Measurements from ENCODE around the gene SLAMF6.

The SLAMF6 gene

DNA sequence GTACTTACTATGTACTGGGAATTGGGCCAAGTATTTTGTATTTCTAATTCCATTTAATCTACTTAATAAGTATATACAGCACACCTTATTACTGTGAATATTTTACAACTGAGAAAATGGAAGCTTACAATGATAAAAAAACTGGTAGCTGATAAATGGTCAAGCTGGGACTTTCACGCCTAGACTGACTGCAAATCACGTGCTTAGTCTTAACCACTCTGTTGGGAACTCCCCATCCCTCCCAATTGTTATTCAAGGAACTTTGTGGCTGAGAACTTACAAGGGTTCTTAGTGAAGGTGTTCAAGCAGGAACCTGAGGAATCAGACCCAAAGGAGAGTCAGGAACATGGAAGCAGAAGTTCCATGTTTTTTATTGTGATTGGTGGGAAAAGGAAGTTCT, 29.4 kb upstream of the SLAMF6 start:
- H3K27me3 ChIP-seq (ENCODE audit: insufficient read depth, low read length) = no peaks in the 10 kb centered on the region
- no peaks in the 10 kb centered on the region for H3K4me1 ChIP-seq (ENCODE audit: insufficient read depth, low read length)
- H3K4me3 ChIP-seq (ENCODE audit: low read length) = no peak overlapping the region
- no peaks in the 10 kb centered on the region for H3K36me3 ChIP-seq (ENCODE audit: insufficient read depth, low read length)
- H3K9me3 ChIP-seq (ENCODE audit: low read length) = no peaks in the 10 kb centered on the region
- H2AFZ ChIP-seq (ENCODE audit: low read depth, low read length) = no peak overlapping the region

DNA sequence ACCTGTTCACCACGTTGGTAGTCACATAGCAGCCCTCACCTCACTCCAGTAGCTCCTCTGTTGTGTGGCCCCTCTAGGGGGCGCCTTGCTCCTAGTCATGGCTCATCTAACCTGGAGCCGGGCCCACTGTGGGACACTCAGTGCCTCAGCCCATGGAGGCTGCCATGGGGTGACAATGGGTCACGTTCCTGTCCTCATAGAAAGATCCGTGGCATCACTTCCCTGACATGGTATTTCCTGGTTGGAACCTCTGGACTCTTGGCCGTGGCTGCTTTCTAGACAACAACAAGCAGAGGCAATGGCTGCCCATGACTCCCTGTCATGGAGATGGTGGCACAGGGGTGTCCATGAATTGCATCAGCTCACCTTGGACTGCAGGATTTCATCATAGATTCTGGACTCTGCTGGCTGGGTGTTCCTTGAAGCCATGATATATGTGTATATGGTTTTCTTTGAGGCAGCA, 27.5 kb upstream of the SLAMF6 start:
- Histone ChIP-seq H3K4me1 (ENCODE audit: insufficient read depth, low read length) (no peaks in the 10 kb centered on the region), H3K36me3 (ENCODE audit: insufficient read depth, low read length) (no peaks in the 10 kb centered on the region), H3K27me3 (ENCODE audit: insufficient read depth, low read length) (no peaks in the 10 kb centered on the region), H3K4me3 (ENCODE audit: low read length) (no peak overlapping the region), H2AFZ (ENCODE audit: low read depth, low read length) (no peak overlapping the region), H3K9me3 (ENCODE audit: low read length) (no peaks in the 10 kb centered on the region)

DNA sequence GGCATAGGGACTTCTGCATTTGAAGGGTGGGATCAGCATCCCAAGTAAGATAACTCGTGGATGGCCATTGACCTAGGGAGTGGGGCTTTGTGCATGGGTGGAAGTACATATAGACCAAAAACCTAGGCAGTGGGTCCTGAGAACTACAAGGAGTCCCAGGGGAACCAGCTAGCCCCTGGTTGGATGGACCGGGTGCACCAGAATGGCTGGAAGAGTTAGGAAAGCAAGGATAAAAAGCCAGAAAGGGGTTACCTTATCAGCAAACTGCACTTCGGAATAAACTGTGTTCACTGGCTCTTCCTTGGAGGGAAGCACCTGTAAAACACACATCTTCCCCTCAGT, 26.6 kb upstream of the SLAMF6 start:
- H3K9me3 ChIP-seq (ENCODE audit: low read length) = no peaks in the 10 kb centered on the region

DNA sequence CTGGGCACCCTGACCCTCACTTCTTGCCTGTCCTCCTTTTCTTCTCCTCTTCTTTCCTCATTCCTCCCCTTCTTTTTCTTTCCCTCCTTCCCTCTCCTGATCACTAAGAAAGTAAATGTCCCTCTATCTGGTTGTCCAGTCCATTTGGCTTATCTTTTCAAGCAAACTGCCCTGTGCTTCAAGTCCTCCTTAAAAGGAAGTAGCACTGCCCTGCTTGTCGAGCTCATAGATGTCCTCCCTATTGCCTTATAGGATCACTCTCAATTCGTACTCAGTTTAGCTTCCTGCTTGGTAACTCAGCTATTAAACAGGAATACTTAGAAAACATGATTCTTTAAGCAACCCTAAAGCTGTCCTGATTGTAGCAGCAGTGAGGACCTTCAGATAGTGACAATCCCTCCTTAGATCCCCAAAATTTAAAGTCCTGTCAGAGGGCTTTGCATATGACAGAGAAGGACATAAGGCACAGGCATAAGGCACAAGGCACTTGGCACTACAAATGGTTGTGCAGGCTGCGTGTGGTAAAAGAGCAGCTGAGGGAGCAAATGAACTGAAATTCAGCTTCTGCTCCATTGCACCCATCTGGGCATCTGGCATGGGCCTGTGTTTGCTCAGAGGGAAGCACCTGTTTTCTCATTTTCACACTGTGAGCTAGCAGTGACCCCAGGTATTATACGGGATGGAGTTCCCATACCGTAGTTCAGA, 26.1 kb upstream of the SLAMF6 start:
- H2AFZ ChIP-seq (ENCODE audit: low read depth, low read length) = no peak overlapping the region
- H3K4me3 ChIP-seq (ENCODE audit: low read length) = no peak overlapping the region
- H3K4me1 ChIP-seq (ENCODE audit: insufficient read depth, low read length) = no peaks in the 10 kb centered on the region
- no peaks in the 10 kb centered on the region for H3K27me3 ChIP-seq (ENCODE audit: insufficient read depth, low read length)
- H3K36me3 ChIP-seq (ENCODE audit: insufficient read depth, low read length) = no peaks in the 10 kb centered on the region
- no peaks in the 10 kb centered on the region for H3K9me3 ChIP-seq (ENCODE audit: low read length)

More for the DNA sequence above, 26.6 kb upstream of the SLAMF6 start:
- no peaks in the 10 kb centered on the region for H3K4me1 ChIP-seq (ENCODE audit: insufficient read depth, low read length)
- H3K4me3 ChIP-seq (ENCODE audit: low read length) = no peak overlapping the region
- no peaks in the 10 kb centered on the region for H3K36me3 ChIP-seq (ENCODE audit: insufficient read depth, low read length)
- no peaks in the 10 kb centered on the region for H3K27me3 ChIP-seq (ENCODE audit: insufficient read depth, low read length)
- no peak overlapping the region for H2AFZ ChIP-seq (ENCODE audit: low read depth, low read length)

DNA sequence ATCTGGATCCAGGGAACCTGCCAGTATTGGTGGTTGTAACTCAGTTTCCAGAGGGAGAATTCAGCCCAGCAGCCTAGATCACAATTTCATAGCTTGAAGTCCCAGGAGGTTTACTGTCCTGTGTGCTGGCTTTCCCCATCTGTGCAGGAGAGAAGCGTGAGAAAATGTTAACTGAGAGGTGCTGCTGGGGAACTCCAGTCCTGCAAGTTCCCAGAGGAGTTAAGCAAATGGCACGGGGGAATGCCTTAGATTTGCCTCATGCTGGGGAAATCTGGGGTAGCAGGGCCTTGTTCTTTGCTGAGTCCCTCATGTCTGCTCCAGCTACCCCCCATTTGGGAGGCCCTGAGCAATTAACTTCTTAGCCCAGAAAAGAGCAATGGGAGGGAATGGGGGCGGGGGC, 25.1 kb upstream of the SLAMF6 start:
- H3K9me3 ChIP-seq (ENCODE audit: low read length) = no peaks in the 10 kb centered on the region
- H3K27me3 ChIP-seq (ENCODE audit: insufficient read depth, low read length) = no peaks in the 10 kb centered on the region
- H3K36me3 ChIP-seq (ENCODE audit: insufficient read depth, low read length) = no peaks in the 10 kb centered on the region
- no peak overlapping the region for H3K4me3 ChIP-seq (ENCODE audit: low read length)
- H3K4me1 ChIP-seq (ENCODE audit: insufficient read depth, low read length) = no peaks in the 10 kb centered on the region
- H2AFZ ChIP-seq (ENCODE audit: low read depth, low read length) = no peak overlapping the region

DNA sequence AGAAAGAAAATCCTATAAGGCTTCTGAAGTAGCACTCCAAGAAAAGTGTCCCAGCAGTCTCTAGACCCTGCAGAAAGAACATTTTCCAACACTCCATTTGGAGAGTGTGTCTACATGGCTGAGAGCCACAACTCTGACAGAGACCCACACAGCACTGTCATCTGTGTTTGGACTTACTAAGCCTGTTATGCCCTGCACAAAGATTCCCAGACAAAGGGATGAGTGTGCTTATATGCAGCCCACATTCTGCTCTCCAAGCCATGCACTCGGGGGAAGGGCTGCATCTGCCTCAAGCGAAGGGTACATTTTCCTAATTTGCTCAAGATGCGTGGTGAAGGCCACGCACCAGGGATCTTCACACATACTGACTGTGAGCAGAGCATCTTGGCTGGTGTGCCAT, 24.4 kb upstream of the SLAMF6 start:
- Histone ChIP-seq H3K9me3 (ENCODE audit: low read length) (no peaks in the 10 kb centered on the region), H3K27me3 (ENCODE audit: insufficient read depth, low read length) (no peaks in the 10 kb centered on the region)

DNA sequence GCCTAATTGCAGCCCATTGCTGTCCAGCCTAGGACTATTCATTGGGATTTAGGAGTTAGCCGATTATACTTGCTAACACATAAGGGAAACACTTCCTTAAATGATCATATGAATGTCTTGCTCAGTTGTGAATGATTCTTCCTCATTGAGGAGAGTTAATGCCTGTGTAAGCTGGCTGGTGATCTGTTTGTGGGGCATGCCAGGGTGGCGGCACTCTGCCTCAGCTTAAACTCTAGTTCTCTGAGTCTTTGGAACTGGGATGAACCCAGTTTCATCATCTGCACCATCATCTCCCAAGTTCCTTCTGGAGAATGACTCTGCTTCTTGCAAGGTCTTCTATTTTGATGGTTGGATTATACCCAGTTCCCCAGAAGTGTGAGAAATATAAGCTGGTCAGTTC, 23.9 kb upstream of the SLAMF6 start:
- Histone ChIP-seq H3K36me3 (ENCODE audit: insufficient read depth, low read length) (no peaks in the 10 kb centered on the region), H2AFZ (ENCODE audit: low read depth, low read length) (no peak overlapping the region), H3K9me3 (ENCODE audit: low read length) (no peaks in the 10 kb centered on the region), H3K4me3 (ENCODE audit: low read length) (no peak overlapping the region), H3K4me1 (ENCODE audit: insufficient read depth, low read length) (no peaks in the 10 kb centered on the region), H3K27me3 (ENCODE audit: insufficient read depth, low read length) (no peaks in the 10 kb centered on the region)

More for the DNA sequence above, 24.4 kb upstream of the SLAMF6 start:
- H2AFZ ChIP-seq (ENCODE audit: low read depth, low read length) = no peak overlapping the region
- no peaks in the 10 kb centered on the region for H3K36me3 ChIP-seq (ENCODE audit: insufficient read depth, low read length)
- H3K4me3 ChIP-seq (ENCODE audit: low read length) = no peak overlapping the region
- H3K4me1 ChIP-seq (ENCODE audit: insufficient read depth, low read length) = no peaks in the 10 kb centered on the region

DNA sequence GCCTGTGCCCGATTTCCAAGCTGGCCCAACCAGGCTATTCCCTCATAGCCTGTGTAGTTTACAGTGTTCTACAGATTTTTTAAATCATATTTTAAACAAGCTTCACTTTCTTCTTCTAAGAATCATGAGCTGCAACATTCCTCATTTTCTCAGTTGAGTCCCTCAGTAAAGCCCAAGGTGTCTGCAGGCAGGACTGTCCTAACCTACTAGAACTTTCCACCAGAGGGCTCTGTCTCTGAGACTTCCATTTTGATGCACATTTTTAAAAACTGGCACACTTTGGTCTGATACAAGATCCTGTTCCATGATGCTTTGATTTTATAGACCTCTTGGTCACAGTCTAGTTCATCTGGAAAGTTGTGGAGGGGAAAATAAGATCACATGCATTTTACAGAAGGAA, 21.6 kb upstream of the SLAMF6 start:
- H3K4me1 ChIP-seq (ENCODE audit: insufficient read depth, low read length) = no peaks in the 10 kb centered on the region
- no peaks in the 10 kb centered on the region for H3K9me3 ChIP-seq (ENCODE audit: low read length)
- no peaks in the 10 kb centered on the region for H3K36me3 ChIP-seq (ENCODE audit: insufficient read depth, low read length)
- H2AFZ ChIP-seq (ENCODE audit: low read depth, low read length) = no peak overlapping the region
- no peak overlapping the region for H3K4me3 ChIP-seq (ENCODE audit: low read length)
- no peaks in the 10 kb centered on the region for H3K27me3 ChIP-seq (ENCODE audit: insufficient read depth, low read length)

DNA sequence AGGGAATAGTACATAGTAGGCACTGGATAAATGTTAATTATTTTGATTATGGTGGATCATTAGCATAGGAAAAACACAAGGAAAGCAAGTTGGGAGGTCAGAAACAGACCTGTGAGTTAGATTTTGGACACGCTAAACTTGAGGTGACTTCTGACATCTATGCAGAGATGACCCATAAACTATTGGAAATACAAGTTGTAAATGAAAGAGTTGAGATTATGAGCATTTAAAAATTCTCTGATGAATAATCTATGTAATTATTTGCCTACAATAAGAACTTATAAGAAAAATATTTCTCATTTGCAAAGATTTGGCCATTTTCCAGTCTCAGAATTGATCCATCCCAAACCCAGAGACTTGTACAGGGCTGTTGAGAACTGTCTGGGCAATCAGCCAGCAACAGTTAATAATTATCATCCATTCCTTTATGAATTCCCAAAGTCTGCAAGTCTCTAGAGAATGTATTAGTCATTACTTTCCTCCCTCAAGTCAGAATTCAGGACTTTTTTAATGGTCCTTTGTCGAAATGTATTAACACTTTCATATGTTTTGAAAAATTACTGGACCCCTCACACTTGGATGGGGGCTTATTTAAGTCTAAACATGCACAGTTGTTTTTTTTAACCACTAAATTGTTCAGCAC, 19.4 kb upstream of the SLAMF6 start:
- Histone ChIP-seq H2AFZ (ENCODE audit: low read depth, low read length) (no peak overlapping the region), H3K27me3 (ENCODE audit: insufficient read depth, low read length) (no peaks in the 10 kb centered on the region), H3K9me3 (ENCODE audit: low read length) (no peaks in the 10 kb centered on the region), H3K4me1 (ENCODE audit: insufficient read depth, low read length) (no peaks in the 10 kb centered on the region), H3K36me3 (ENCODE audit: insufficient read depth, low read length) (no peaks in the 10 kb centered on the region), H3K4me3 (ENCODE audit: low read length) (no peak overlapping the region)

DNA sequence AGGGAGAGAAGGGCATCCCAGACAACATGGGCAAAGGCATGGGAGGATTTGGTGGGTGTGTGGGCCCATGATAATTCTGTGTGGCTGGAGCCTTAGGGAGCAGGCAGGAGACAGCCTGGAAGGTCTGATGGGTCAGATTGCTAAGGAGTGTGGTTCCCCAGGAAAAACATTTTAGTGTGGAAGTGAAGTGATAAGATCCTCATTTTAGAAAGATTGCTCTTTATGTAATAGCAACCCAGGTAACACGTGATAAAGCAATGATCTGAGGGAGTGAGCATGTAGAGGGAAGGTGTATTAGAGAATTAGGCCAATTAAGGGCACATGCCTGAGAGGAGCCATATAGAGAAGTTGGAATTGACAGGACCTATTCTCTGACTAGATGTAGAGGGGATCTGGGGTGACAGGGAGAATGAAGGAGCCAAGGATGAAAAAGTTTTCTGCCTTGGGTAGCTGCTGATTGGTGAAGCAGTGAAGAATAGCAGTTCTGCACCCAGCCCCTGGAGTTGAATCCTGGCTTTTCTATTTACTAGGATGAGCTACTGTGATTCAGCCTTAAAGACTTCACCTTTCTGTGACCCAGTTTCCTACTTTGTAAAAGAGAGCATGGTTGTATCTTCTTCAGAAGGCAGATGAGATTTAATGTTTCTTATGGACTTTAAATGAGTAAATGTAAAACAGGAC, 18.7 kb upstream of the SLAMF6 start:
- Histone ChIP-seq H3K4me1 (ENCODE audit: insufficient read depth, low read length) (no peaks in the 10 kb centered on the region), H3K27me3 (ENCODE audit: insufficient read depth, low read length) (no peaks in the 10 kb centered on the region), H3K4me3 (ENCODE audit: low read length) (no peak overlapping the region), H3K9me3 (ENCODE audit: low read length) (no peaks in the 10 kb centered on the region), H2AFZ (ENCODE audit: low read depth, low read length) (no peak overlapping the region), H3K36me3 (ENCODE audit: insufficient read depth, low read length) (no peaks in the 10 kb centered on the region)

DNA sequence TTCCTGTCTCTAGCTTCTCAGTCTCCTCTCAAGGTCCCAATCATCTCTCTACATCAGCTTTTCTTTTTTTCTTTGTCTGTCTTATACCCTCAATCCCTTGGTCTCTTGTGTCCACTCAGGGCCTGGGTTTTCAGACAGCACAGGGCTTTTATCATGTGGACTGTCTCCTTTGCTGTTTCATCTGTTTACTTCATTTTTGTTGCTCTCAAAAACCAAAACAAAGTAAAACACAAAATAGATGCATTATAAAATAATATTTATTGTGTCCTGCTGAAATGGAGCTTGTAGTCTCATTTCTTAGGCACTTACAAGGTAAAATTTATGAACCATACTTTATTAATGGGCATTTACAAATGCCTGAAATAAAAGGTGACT, 17.8 kb upstream of the SLAMF6 start:
- H3K27me3 ChIP-seq (ENCODE audit: insufficient read depth, low read length) = no peaks in the 10 kb centered on the region
- no peaks in the 10 kb centered on the region for H3K4me1 ChIP-seq (ENCODE audit: insufficient read depth, low read length)
- no peaks in the 10 kb centered on the region for H3K36me3 ChIP-seq (ENCODE audit: insufficient read depth, low read length)
- H3K9me3 ChIP-seq (ENCODE audit: low read length) = no peaks in the 10 kb centered on the region
- H2AFZ ChIP-seq (ENCODE audit: low read depth, low read length) = no peak overlapping the region
- no peak overlapping the region for H3K4me3 ChIP-seq (ENCODE audit: low read length)

DNA sequence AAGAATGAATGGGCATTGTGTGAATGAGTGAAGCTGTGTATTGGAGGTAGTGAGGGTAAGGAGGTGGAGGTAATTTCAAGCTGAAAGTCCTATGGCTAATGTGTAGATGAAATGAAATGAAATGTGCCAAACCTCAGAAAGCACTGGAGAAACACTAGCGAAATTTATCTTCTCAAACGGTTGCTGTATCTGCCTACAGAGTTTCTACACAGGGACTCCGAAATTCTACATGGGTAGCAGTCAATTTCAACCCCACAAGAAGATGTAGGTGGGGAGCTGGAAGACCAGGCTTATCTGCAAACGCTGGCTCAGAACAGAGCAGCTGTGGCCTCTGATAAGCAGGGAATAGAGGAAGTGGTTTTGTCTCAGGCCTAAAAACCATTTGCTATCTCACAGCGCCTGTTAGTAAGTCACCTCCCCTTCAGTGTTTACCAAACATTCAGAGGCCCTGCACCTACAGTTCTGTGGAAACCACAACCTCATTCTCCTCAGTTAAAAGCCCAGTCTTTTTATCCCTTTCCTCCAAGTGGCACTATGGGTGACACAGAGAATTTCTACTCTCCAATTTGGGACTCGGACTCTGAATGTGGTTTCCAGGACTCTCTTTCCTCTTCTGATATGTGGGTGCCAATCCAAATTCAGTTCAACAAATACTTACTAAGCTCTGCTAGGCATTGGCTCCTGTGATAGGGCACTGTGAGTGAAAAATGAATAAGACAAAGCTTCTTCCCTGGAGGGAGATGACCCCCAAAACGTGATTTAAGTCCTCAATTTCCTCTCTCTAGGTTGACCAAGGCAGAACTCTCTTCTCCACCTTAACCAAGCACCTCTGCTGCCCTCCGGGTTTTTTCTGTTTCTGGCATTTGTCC, 17.2 kb upstream of the SLAMF6 start:
- Histone ChIP-seq H3K36me3 (ENCODE audit: insufficient read depth, low read length) (no peaks in the 10 kb centered on the region), H3K4me3 (ENCODE audit: low read length) (no peak overlapping the region), H3K27me3 (ENCODE audit: insufficient read depth, low read length) (no peaks in the 10 kb centered on the region)

DNA sequence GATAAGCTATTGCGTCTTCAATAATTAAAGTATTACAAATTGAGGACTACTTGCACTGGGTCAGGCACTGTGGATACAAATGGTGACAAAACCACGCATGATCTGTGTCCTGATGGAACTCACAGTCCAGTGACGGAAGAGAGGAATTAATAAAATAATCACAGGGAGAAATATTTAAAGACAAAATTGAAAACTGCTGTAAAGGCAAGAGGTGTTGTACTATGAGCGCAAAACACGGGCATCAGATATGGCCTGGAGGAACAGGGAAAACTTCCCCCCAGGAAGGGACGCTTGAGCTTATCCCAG, 16.6 kb upstream of the SLAMF6 start:
- peaks cover 2% of the 10 kb centered on the region for H3K9me3 ChIP-seq (ENCODE audit: low read length)
- H3K4me3 ChIP-seq (ENCODE audit: low read length) = no peak overlapping the region
- no peaks in the 10 kb centered on the region for H3K36me3 ChIP-seq (ENCODE audit: insufficient read depth, low read length)
- no peaks in the 10 kb centered on the region for H3K27me3 ChIP-seq (ENCODE audit: insufficient read depth, low read length)
- no peak overlapping the region for H2AFZ ChIP-seq (ENCODE audit: low read depth, low read length)
- no peaks in the 10 kb centered on the region for H3K4me1 ChIP-seq (ENCODE audit: insufficient read depth, low read length)

More for the DNA sequence above, 17.2 kb upstream of the SLAMF6 start:
- H3K9me3 ChIP-seq (ENCODE audit: low read length) = peaks cover under 1% of the 10 kb centered on the region
- H2AFZ ChIP-seq (ENCODE audit: low read depth, low read length) = no peak overlapping the region
- no peaks in the 10 kb centered on the region for H3K4me1 ChIP-seq (ENCODE audit: insufficient read depth, low read length)
